Measurements from ENCODE around the gene KAT2B.

KAT2B gene

GRCh38 chr3:20051123-20051806 lies 11.0 kb downstream of the KAT2B start:
- Histone ChIP-seq H3K4me2 (ENCODE audit: low read length) (no peak overlapping the region), H3K9ac (ENCODE audit: low read length) (no peak overlapping the region), H2BK5ac (ENCODE audit: low read depth, low read length, poor library complexity) (no peak overlapping the region), H3K36me3 (ENCODE audit: control insufficient read depth in 1 of 2, insufficient read depth in 2 of 2, low read length in 2 of 2) (no peaks in the 10 kb centered on the region), H2BK12ac (ENCODE audit: low read length) (peak overlapping the region; percentile 13), H3K27me3 (ENCODE audit: insufficient read depth, low read length) (no peaks in the 10 kb centered on the region), H3K14ac (ENCODE audit: low read length) (no peak overlapping the region), H2AK5ac (ENCODE audit: low read length) (no peak overlapping the region), H3K23ac (ENCODE audit: low read length) (peak overlapping the region; percentile 69), H3K9me3 (ENCODE audit: insufficient read depth, low read depth, low read length) (no peaks in the 10 kb centered on the region), H3K4ac (ENCODE audit: low read depth, low read length) (no peak overlapping the region), H2BK120ac (ENCODE audit: insufficient read depth, low read length, poor library complexity) (no peak overlapping the region), H4K12ac (ENCODE audit: low read depth, low read length) (no peak overlapping the region), H3K4me1 (ENCODE audit: control insufficient read depth in 1 of 2, insufficient read depth in 2 of 2, low read length in 2 of 2) (peaks cover 3 to 5% of the 10 kb centered on the region in 2 experiments), H3K27ac (ENCODE audit: low read depth, low read length) (no peak overlapping the region), H3K79me1 (ENCODE audit: low read length) (peaks cover 4% of the 10 kb centered on the region), H3K79me2 (ENCODE audit: control insufficient read depth, insufficient read depth, low read length, poor library complexity) (peaks cover 2% of the 10 kb centered on the region), H3K4me3 (ENCODE audit: low read depth, low read length) (no peak overlapping the region), H4K8ac (ENCODE audit: low read depth, low read length) (peak overlapping the region; percentile 53), H2AFZ (ENCODE audit: insufficient read depth, low read length, poor library complexity) (no peak overlapping the region), H4K91ac (ENCODE audit: low read depth, low read length) (peak overlapping the region; percentile 64), H3K18ac (ENCODE audit: low read length) (no peak overlapping the region)
- no CpG with 5 or more reads among the region's 4 CpGs for WGBS (ENCODE audit: extremely low coverage, insufficient coverage, insufficient read length)
- DNase-seq, result peak; percentile 77 to 80

- H2AFZ ChIP-seq (ENCODE audit: insufficient read depth, low read length, poor library complexity), result no peak overlapping the region
- no peak overlapping the region for H2AK5ac ChIP-seq (ENCODE audit: low read length)
- H3K4me3 ChIP-seq (ENCODE audit: low read depth, low read length), result no peak overlapping the region
- peaks cover 11 to 15% of the 10 kb centered on the region in 2 experiments for H3K4me1 ChIP-seq (ENCODE audit: control insufficient read depth in 1 of 2, insufficient read depth in 2 of 2, low read length in 2 of 2)
- H3K27me3 ChIP-seq (ENCODE audit: insufficient read depth, low read length), result no peaks in the 10 kb centered on the region
- H3K18ac ChIP-seq (ENCODE audit: low read length), result no peak overlapping the region
- H2BK5ac ChIP-seq (ENCODE audit: low read depth, low read length, poor library complexity), result no peak overlapping the region
- no peak overlapping the region for H4K91ac ChIP-seq (ENCODE audit: low read depth, low read length)
- no peak overlapping the region for H3K23ac ChIP-seq (ENCODE audit: low read length)
- no peaks in the 10 kb centered on the region for H3K9me3 ChIP-seq (ENCODE audit: insufficient read depth, low read depth, low read length)
- no peak overlapping the region for H4K12ac ChIP-seq (ENCODE audit: low read depth, low read length)
- H3K9ac ChIP-seq (ENCODE audit: low read length), result no peak overlapping the region
- H3K79me2 ChIP-seq (ENCODE audit: control insufficient read depth, insufficient read depth, low read length, poor library complexity), result peaks cover 2% of the 10 kb centered on the region
- DNase-seq, result no peak
- H3K27ac ChIP-seq (ENCODE audit: low read depth, low read length), result no peak overlapping the region
- no CpG with 5 or more reads among the region's 7 CpGs for WGBS (ENCODE audit: extremely low coverage, insufficient coverage, insufficient read length)
- H3K79me1 ChIP-seq (ENCODE audit: low read length), result peaks cover 9% of the 10 kb centered on the region
- H3K4me2 ChIP-seq (ENCODE audit: low read length), result no peak overlapping the region
- H4K8ac ChIP-seq (ENCODE audit: low read depth, low read length), result no peak overlapping the region
- no peak overlapping the region for H3K14ac ChIP-seq (ENCODE audit: low read length)
- H3K36me3 ChIP-seq (ENCODE audit: control insufficient read depth in 1 of 2, insufficient read depth in 2 of 2, low read length in 2 of 2), result no peaks in the 10 kb centered on the region
- H3K4ac ChIP-seq (ENCODE audit: low read depth, low read length), result no peak overlapping the region
- H2BK12ac ChIP-seq (ENCODE audit: low read length), result peak overlapping the region; percentile 15
- H2BK120ac ChIP-seq (ENCODE audit: insufficient read depth, low read length, poor library complexity), result peak overlapping the region; percentile 7
These were observed 12.6 kb downstream of the KAT2B start for GRCh38 chr3:20052851-20053250.

GRCh38 chr3:20054549-20054987 lies 14.3 kb downstream of the KAT2B start:
- H3K27me3 ChIP-seq (ENCODE audit: insufficient read depth, low read length), result no peaks in the 10 kb centered on the region
- H4K8ac ChIP-seq (ENCODE audit: low read depth, low read length), result no peak overlapping the region
- H3K9me3 ChIP-seq (ENCODE audit: insufficient read depth, low read depth, low read length), result no peaks in the 10 kb centered on the region
- no CpG with 5 or more reads among the region's 4 CpGs for WGBS (ENCODE audit: extremely low coverage, insufficient coverage, insufficient read length)
- no peak overlapping the region for H3K18ac ChIP-seq (ENCODE audit: low read length)
- peaks cover 11% of the 10 kb centered on the region for H3K79me1 ChIP-seq (ENCODE audit: low read length)
- no peak overlapping the region for H4K12ac ChIP-seq (ENCODE audit: low read depth, low read length)
- no peak overlapping the region for H2AK5ac ChIP-seq (ENCODE audit: low read length)
- H2AFZ ChIP-seq (ENCODE audit: insufficient read depth, low read length, poor library complexity), result no peak overlapping the region
- H3K4me2 ChIP-seq (ENCODE audit: low read length), result no peak overlapping the region
- H3K4me1 ChIP-seq (ENCODE audit: control insufficient read depth in 1 of 2, insufficient read depth in 2 of 2, low read length in 2 of 2), result peaks cover 11 to 15% of the 10 kb centered on the region in 2 experiments
- H3K9ac ChIP-seq (ENCODE audit: low read length), result no peak overlapping the region
- H3K27ac ChIP-seq (ENCODE audit: low read depth, low read length), result no peak overlapping the region
- no peaks in the 10 kb centered on the region for H3K79me2 ChIP-seq (ENCODE audit: control insufficient read depth, insufficient read depth, low read length, poor library complexity)
- H3K4ac ChIP-seq (ENCODE audit: low read depth, low read length), result no peak overlapping the region
- H3K4me3 ChIP-seq (ENCODE audit: low read depth, low read length), result no peak overlapping the region
- DNase-seq, result peak; percentile 64 to 90
- H4K91ac ChIP-seq (ENCODE audit: low read depth, low read length), result no peak overlapping the region
- no peak overlapping the region for H3K23ac ChIP-seq (ENCODE audit: low read length)
- no peak overlapping the region for H2BK5ac ChIP-seq (ENCODE audit: low read depth, low read length, poor library complexity)
- H2BK120ac ChIP-seq (ENCODE audit: insufficient read depth, low read length, poor library complexity), result no peak overlapping the region
- H3K14ac ChIP-seq (ENCODE audit: low read length), result no peak overlapping the region
- H2BK12ac ChIP-seq (ENCODE audit: low read length), result no peak overlapping the region
- no peaks in the 10 kb centered on the region for H3K36me3 ChIP-seq (ENCODE audit: control insufficient read depth in 1 of 2, insufficient read depth in 2 of 2, low read length in 2 of 2)

- Histone ChIP-seq H4K91ac (ENCODE audit: low read depth, low read length) (peak overlapping the region; percentile 19), H3K18ac (ENCODE audit: low read length) (peak overlapping the region; percentile 26), H4K8ac (ENCODE audit: low read depth, low read length) (no peak overlapping the region), H4K12ac (ENCODE audit: low read depth, low read length) (no peak overlapping the region), H3K9me3 (ENCODE audit: insufficient read depth, low read depth, low read length) (no peaks in the 10 kb centered on the region), H2AK5ac (ENCODE audit: low read length) (no peak overlapping the region), H3K4me3 (ENCODE audit: low read depth, low read length) (no peak overlapping the region), H3K14ac (ENCODE audit: low read length) (no peak overlapping the region), H3K27ac (ENCODE audit: low read depth, low read length) (peak overlapping the region; percentile 3), H3K4me1 (ENCODE audit: control insufficient read depth in 1 of 2, insufficient read depth in 2 of 2, low read length in 2 of 2) (peaks cover 11 to 15% of the 10 kb centered on the region in 2 experiments), H3K79me2 (ENCODE audit: control insufficient read depth, insufficient read depth, low read length, poor library complexity) (no peaks in the 10 kb centered on the region), H3K27me3 (ENCODE audit: insufficient read depth, low read length) (no peaks in the 10 kb centered on the region), H2BK5ac (ENCODE audit: low read depth, low read length, poor library complexity) (peak overlapping the region; percentile 37), H2AFZ (ENCODE audit: insufficient read depth, low read length, poor library complexity) (no peak overlapping the region), H3K36me3 (ENCODE audit: control insufficient read depth in 1 of 2, insufficient read depth in 2 of 2, low read length in 2 of 2) (no peaks in the 10 kb centered on the region), H3K4ac (ENCODE audit: low read depth, low read length) (no peak overlapping the region), H3K23ac (ENCODE audit: low read length) (no peak overlapping the region), H3K4me2 (ENCODE audit: low read length) (no peak overlapping the region), H3K79me1 (ENCODE audit: low read length) (peaks cover 9% of the 10 kb centered on the region), H2BK12ac (ENCODE audit: low read length) (peak overlapping the region; percentile 53), H2BK120ac (ENCODE audit: insufficient read depth, low read length, poor library complexity) (no peak overlapping the region), H3K9ac (ENCODE audit: low read length) (no peak overlapping the region)
- no peak for DNase-seq
- WGBS (ENCODE audit: extremely low coverage, insufficient coverage, insufficient read length), result no CpG with 5 or more reads among the region's 10 CpGs
These were observed 15.0 kb downstream of the KAT2B start for GRCh38 chr3:20055020-20055775.
